ENCODE data around the gene STK38. TPM values are rescaled to one million over a fixed set of nuclear protein-coding genes. Genes with fewer than 3 reads are reported as not detected.
A peak's percentile ranks its signal among the peaks of the same experiment; 100 is the strongest.
"Not testable (repeated sequence)": the region's sequence is repeated elsewhere in the genome, so short reads cannot be mapped to it uniquely, and the experiment has no call there.

Gene STK38
- total RNA-seq, 3 donors from 2014 or later, result 67.3 to 80.7 (median 69.9) TPM

DNA sequence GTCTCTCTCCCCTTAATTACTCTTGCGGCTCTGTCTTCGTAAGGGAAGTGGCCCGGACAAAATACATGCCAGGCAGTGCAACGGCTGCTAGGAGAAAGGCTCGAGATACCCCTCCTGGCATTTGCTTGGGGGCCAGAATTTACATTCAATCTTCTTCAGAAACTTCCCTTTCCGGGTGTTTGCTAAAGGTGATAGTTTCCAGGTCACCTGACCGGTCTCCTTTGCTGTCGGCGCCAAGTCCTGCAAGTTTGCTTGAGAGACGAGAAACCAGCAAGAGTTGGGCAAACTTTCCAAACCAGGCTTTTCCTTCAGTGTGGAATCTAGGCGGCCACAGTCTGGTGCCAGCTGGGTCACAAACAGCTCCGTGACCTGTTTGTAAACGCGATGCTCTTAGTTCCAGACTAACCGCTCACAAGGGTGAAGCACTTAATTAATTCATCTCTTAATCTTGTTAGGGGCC is 46.3 kb upstream of the STK38 start:
- Histone ChIP-seq H3K9me3 (no peaks in the 10 kb centered on the region), H3K36me3 (ENCODE audit: low read depth) (no peaks in the 10 kb centered on the region), H3K4me3 (no peak overlapping the region), H3K4me1 (ENCODE audit: low read depth) (peaks cover 18% of the 10 kb centered on the region)
- intact Hi-C loops (cut with DNase I, micrococcal nuclease), result loop anchor here in 1 of 2 donors (10.0 kb wide), 1 partner anchor 49 kb away; the partner anchor contains the start of gene STK38
- TF ChIP-seq, protein P1, sequence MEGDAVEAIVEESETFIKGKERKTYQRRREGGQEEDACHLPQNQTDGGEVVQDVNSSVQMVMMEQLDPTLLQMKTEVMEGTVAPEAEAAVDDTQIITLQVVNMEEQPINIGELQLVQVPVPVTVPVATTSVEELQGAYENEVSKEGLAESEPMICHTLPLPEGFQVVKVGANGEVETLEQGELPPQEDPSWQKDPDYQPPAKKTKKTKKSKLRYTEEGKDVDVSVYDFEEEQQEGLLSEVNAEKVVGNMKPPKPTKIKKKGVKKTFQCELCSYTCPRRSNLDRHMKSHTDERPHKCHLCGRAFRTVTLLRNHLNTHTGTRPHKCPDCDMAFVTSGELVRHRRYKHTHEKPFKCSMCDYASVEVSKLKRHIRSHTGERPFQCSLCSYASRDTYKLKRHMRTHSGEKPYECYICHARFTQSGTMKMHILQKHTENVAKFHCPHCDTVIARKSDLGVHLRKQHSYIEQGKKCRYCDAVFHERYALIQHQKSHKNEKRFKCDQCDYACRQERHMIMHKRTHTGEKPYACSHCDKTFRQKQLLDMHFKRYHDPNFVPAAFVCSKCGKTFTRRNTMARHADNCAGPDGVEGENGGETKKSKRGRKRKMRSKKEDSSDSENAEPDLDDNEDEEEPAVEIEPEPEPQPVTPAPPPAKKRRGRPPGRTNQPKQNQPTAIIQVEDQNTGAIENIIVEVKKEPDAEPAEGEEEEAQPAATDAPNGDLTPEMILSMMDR (IDR thresholded peaks at IDR 0.05), result no peak
- DNase-seq (peak; percentile 75 to 80 (median 76)), ATAC-seq (peak; percentile 59)

DNA sequence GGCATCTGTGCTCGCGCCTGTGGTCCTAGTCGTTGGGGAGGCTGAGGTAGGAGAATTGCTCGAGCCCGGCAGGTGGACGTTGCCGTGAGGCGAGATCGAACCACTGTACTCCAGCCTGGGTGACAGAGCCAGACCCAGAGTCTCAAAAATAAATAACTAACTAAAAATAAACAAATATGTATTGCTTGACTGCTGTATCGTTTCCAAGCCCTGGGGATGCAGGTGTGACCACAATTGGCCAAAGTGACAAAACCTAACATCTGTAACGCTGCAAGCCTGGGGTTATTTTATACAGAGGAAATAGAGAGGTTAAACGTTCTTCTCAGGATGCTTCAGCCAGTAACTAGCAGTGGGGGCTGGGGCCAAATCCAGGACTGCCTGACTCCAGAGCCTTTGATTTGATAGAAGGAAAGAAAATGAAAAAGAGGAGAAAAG is 45.0 kb upstream of the STK38 start:
- Histone ChIP-seq H3K4me1 (ENCODE audit: low read depth) (peaks cover 4% of the 10 kb centered on the region), H3K36me3 (ENCODE audit: low read depth) (no peaks in the 10 kb centered on the region), H3K4me3 (no peak overlapping the region), H3K9me3 (no peaks in the 10 kb centered on the region)
- intact Hi-C loops (cut with DNase I, micrococcal nuclease), result loop anchor here in 1 of 2 donors (10.0 kb wide), 1 partner anchor 47 kb away; the partner anchor contains the start of gene STK38
- TF ChIP-seq, protein P1 (IDR thresholded peaks at IDR 0.05), result no peak
- DNase-seq, result no peak
- ATAC-seq, result no peak

DNA sequence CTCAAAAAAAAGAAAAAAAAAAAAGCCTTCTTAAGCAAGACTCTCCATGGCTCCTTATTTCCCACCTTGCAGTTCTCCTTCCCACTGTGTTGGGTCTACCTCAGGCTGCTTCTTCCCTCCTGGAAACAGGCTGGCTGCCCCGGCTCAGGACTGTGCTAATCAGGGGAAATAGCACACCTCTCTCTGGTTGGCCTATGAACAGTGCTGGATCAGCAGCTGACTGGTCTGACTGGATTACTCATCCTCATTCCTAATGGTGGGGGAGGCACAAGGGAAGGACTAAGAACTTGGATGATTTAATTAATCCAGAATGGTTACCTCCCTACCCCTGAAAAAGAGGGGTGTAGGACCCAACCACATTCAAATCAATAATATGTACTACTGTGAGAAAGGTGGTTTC is 43.0 kb upstream of the STK38 start:
- H3K36me3 ChIP-seq (ENCODE audit: low read depth), result no peaks in the 10 kb centered on the region
- intact Hi-C loops (cut with DNase I, micrococcal nuclease), result loop anchor here in 1 of 2 donors (10.0 kb wide), 1 partner anchor 45 kb away; the partner anchor contains the start of gene STK38
- no peak overlapping the region for H3K4me3 ChIP-seq
- TF ChIP-seq, protein P1 (IDR thresholded peaks at IDR 0.05), result no peak
- no peaks in the 10 kb centered on the region for H3K4me1 ChIP-seq (ENCODE audit: low read depth)
- ATAC-seq, result no peak
- no peaks in the 10 kb centered on the region for H3K9me3 ChIP-seq
- no peak for DNase-seq

DNA sequence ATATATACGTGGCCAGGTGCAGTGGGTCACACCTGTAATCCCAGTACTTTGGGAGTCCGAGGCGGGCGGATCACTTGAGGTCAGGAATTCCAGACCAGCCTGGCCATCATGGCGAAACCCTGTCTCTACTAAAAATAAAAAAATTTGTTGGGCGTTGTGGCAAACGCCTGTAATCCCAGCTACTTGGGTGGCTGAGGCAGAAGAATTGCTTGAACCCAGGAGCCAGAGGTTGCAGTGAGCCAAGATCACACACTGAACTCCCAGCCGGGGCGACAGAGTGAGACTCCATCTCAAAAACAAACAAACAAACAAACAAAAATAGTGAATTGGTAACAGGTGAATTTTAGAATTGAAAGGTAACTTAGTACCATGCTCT is 41.7 kb upstream of the STK38 start:
- not testable (repeated sequence) for DNase-seq, ATAC-seq

DNA sequence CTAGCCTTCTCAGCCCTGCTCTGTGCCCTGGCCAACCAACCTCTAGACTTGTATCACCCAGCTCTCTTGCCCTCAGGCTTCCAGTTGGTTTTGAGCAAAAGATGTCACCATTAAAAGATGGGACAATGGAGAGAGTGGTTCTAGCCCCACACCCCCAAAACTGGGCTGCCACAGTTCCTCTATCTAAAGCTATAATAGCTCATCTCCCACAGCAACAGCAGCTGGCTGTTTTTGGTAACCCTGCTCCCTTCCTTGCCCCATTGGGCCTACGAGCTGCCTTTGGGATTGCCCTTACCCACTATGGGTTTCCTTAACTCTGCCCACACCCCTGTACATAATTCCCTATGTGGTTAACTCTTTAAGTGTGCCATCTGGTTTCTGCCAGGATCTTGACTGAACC is 39.3 kb upstream of the STK38 start:
- intact Hi-C loops (cut with DNase I, micrococcal nuclease), result no loop called here
- no peak for ATAC-seq

More for the DNA sequence above, 41.7 kb upstream of the STK38 start:
- H3K4me1 ChIP-seq (ENCODE audit: low read depth); H3K36me3 ChIP-seq (ENCODE audit: low read depth); H3K4me3 ChIP-seq; H3K9me3 ChIP-seq; intact Hi-C loops (cut with DNase I, micrococcal nuclease): not testable (repeated sequence)

DNA sequence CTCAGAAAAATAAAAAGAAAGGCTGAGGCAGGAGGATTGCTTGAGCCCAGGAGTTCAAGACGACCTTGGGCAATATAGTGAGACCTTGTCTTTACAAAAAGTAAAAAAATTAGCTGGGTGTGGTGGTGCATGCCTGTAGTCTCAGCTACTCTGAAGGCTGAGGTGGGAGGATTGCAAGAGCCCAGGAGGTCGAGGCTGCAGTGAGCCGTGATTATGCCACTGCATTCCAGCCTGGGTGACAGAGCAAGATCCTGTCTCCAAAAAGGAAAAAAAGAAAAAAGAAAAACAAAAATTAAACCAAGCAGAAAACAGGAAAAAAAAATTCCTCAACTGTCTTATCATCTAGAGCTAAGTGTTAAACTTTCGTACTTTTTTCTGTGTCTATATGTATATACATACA is 34.4 kb upstream of the STK38 start:
- ATAC-seq (no peak), DNase-seq (no peak)
- Histone ChIP-seq H3K36me3 (ENCODE audit: low read depth) (no peaks in the 10 kb centered on the region), H3K4me3 (no peak overlapping the region), H3K9me3 (no peaks in the 10 kb centered on the region), H3K4me1 (ENCODE audit: low read depth) (no peaks in the 10 kb centered on the region)
- TF ChIP-seq, protein P1 (IDR thresholded peaks at IDR 0.05), result no peak
- intact Hi-C loops (cut with DNase I, micrococcal nuclease), result no loop called here

More for the DNA sequence above, 39.3 kb upstream of the STK38 start:
- H3K4me3 ChIP-seq, result no peak overlapping the region
- TF ChIP-seq, protein P1 (IDR thresholded peaks at IDR 0.05), result no peak
- no peaks in the 10 kb centered on the region for H3K36me3 ChIP-seq (ENCODE audit: low read depth)
- H3K4me1 ChIP-seq (ENCODE audit: low read depth), result no peaks in the 10 kb centered on the region
- H3K9me3 ChIP-seq, result no peaks in the 10 kb centered on the region
- no peak for DNase-seq

All from mucosa of descending colon (tissue), 3 donors.